Neural cell (in vitro differentiated cells): ENCODE data around the gene ASS1. TPM values are rescaled to one million over a fixed set of nuclear protein-coding genes. Genes with fewer than 3 reads are reported as not detected.
A peak's percentile ranks its signal among the peaks of the same experiment; 100 is the strongest.

Source experiments
- H2AFZ ChIP-seq: fragments of 200-600, 300-800 bp; sonication (generic), shearing (Covaris generic); 2 replicates; pipeline ENCODE4 v1.6.0; 2014; ENCODE audit warnings: low read depth, mild to moderate bottlenecking, antibody characterized with exemption, low read length, moderate library complexity
- H3F3A ChIP-seq: fragments of 200-600 bp; shearing (Covaris generic); 2 replicates; pipeline ENCODE4 v1.6.1; 2016; ENCODE audit warnings: mild to moderate bottlenecking, moderate library complexity, mixed read lengths, antibody characterized with exemption, low read length; ENCODE audit not compliant: insufficient read depth, poor library complexity, severe bottlenecking
- H3K27ac ChIP-seq: fragments of 200-600, 300-800 bp; sonication (generic), shearing (Covaris generic); 2 replicates; pipeline ENCODE4 v1.5.1; 2014; ENCODE audit warnings: mild to moderate bottlenecking, low read length, moderate library complexity
- H3K27me3 ChIP-seq: fragments of 300-800, 200-600 bp; sonication (generic), shearing (Covaris generic); 2 replicates; pipeline ENCODE4 v1.6.0; 2014; ENCODE audit warnings: mild to moderate bottlenecking, low read depth, low read length, moderate library complexity; ENCODE audit not compliant: insufficient read depth
- H3K36me3 ChIP-seq: fragments of 300-800, 200-600 bp; sonication (generic), shearing (Covaris generic); 2 replicates; pipeline ENCODE4 v1.5.1; 2014; ENCODE audit warnings: mild to moderate bottlenecking, antibody characterized with exemption, low read length, moderate library complexity; ENCODE audit not compliant: insufficient read depth
- H3K4me2 ChIP-seq: fragments of 300-800, 200-600 bp; sonication (generic), shearing (Covaris generic); 2 replicates; pipeline ENCODE4 v1.6.0; 2014; ENCODE audit warnings: mild to moderate bottlenecking, low read length
- H3K4me3 ChIP-seq: fragments of 300-800, 200-600 bp; sonication (generic), shearing (Covaris generic); 2 replicates; pipeline ENCODE4 v1.5.1; 2014; ENCODE audit warnings: mild to moderate bottlenecking, low read length, moderate library complexity
- H3K79me2 ChIP-seq: fragments of 200-600 bp; shearing (Covaris generic); replicated peaks from 2 replicates; pipeline ENCODE4 v1.6.0; 2014; ENCODE audit warnings: mild to moderate bottlenecking, low read length, moderate library complexity; ENCODE audit not compliant: insufficient read depth
- H3K9ac ChIP-seq: fragments of 300-800, 200-600 bp; sonication (generic), shearing (Covaris generic); 2 replicates; pipeline ENCODE4 v1.6.1; 2016; ENCODE audit warnings: mild to moderate bottlenecking, low read length, mixed read lengths
- H3K9me2 ChIP-seq: fragments of 200-600 bp; shearing (Covaris generic); 2 replicates; pipeline ENCODE4 v1.6.1; 2016; ENCODE audit warnings: mild to moderate bottlenecking, low read length, mixed read lengths; ENCODE audit not compliant: insufficient read depth
- H3K9me3 ChIP-seq: fragments of 200-600, 300-800 bp; sonication (generic), shearing (Covaris generic); 2 replicates; pipeline ENCODE4 v1.6.1; 2016; ENCODE audit warnings: mild to moderate bottlenecking, mixed run types, low read length, moderate library complexity, mixed read lengths
- H4K20me1 ChIP-seq: fragments of 200-600 bp; shearing (Covaris generic); 2 replicates; pipeline ENCODE4 v1.6.1; 2016; ENCODE audit warnings: mild to moderate bottlenecking, mixed run types; ENCODE audit not compliant: insufficient read depth
- MXI1 ChIP-seq: fragments of 450-650 bp; conservative IDR thresholded peaks from 2 replicates; pipeline ENCODE4 v1.6.1; 2014; ENCODE audit warnings: antibody characterized with exemption, mild to moderate bottlenecking; ENCODE audit not compliant: poor library complexity, severe bottlenecking
- POLR2AphosphoS5 ChIP-seq: IDR thresholded peaks from 2 replicates; pipeline ENCODE4 v1.6.1; 2012
- RAD21 ChIP-seq: fragments of 450-650 bp; conservative IDR thresholded peaks from 2 replicates; pipeline ENCODE4 v1.6.1; 2014; ENCODE audit warnings: antibody characterized with exemption, mild to moderate bottlenecking, moderate library complexity
- SMC3 ChIP-seq: fragments of 450-650 bp; conservative IDR thresholded peaks from 2 replicates; pipeline ENCODE4 v1.6.1; 2014; ENCODE audit warnings: antibody characterized with exemption, mild to moderate bottlenecking, moderate library complexity; ENCODE audit not compliant: poor library complexity
- polyA plus RNA-seq: library from polyadenylated mRNA; depleted of rRNA; stranded (reverse); fragments of >200 nt; gene quantifications from 2 replicates; pipeline ENCODE4 v1.2.3, GENCODE V29; 2014
- TF ChIP-seq, protein P1 (sequence below): fragments of 450-650 bp; IDR thresholded peaks from 2 replicates; pipeline ENCODE4 v1.5.1; 2014; ENCODE audit warnings: antibody characterized with exemption, mild to moderate bottlenecking, moderate library complexity; ENCODE audit not compliant: poor library complexity, severe bottlenecking
- TF ChIP-seq, protein P2 (sequence below): IDR thresholded peaks from 2 replicates; pipeline ENCODE4 v1.6.1; 2012; ENCODE audit warnings: borderline replicate concordance

The ASS1 gene
- polyA plus RNA-seq, 1 donor from 2014 or later = 2.6 TPM

DNA sequence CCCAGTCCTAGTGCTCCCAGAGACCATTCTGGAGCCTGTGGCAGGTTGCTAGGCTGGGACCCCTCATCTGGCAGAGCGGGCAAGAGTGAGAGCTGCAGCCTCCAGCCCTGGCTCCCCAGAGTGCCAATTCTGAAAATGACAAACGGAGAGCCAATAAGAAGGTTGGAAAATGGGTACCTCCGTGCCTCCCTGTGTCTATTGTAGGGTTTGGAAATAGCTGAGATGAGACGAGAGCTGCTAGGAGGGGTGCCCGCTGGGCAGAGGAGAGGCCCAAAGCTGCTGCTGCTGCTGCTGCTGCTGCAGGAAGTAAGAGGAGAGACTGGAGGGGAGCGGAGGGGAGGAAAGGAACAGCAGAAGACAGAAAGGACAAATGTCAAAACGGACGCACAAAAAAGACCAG, 98.6 kb downstream of the ASS1 start:
- no peaks in the 10 kb centered on the region for H3K36me3 ChIP-seq
- no peak overlapping the region for H3K27ac ChIP-seq
- no peaks in the 10 kb centered on the region for H3K9me2 ChIP-seq
- H3F3A ChIP-seq = no peaks in the 10 kb centered on the region
- peak overlapping the region; percentile 11 for H3K4me3 ChIP-seq
- peaks cover 4% of the 10 kb centered on the region for H3K27me3 ChIP-seq
- TF ChIP-seq, protein P1, sequence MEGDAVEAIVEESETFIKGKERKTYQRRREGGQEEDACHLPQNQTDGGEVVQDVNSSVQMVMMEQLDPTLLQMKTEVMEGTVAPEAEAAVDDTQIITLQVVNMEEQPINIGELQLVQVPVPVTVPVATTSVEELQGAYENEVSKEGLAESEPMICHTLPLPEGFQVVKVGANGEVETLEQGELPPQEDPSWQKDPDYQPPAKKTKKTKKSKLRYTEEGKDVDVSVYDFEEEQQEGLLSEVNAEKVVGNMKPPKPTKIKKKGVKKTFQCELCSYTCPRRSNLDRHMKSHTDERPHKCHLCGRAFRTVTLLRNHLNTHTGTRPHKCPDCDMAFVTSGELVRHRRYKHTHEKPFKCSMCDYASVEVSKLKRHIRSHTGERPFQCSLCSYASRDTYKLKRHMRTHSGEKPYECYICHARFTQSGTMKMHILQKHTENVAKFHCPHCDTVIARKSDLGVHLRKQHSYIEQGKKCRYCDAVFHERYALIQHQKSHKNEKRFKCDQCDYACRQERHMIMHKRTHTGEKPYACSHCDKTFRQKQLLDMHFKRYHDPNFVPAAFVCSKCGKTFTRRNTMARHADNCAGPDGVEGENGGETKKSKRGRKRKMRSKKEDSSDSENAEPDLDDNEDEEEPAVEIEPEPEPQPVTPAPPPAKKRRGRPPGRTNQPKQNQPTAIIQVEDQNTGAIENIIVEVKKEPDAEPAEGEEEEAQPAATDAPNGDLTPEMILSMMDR = no peak
- TF ChIP-seq SMC3 = no peak
- TF ChIP-seq RAD21 = no peak
- no peak for TF ChIP-seq MXI1
- TF ChIP-seq POLR2AphosphoS5 = no peak
- TF ChIP-seq, protein P2, sequence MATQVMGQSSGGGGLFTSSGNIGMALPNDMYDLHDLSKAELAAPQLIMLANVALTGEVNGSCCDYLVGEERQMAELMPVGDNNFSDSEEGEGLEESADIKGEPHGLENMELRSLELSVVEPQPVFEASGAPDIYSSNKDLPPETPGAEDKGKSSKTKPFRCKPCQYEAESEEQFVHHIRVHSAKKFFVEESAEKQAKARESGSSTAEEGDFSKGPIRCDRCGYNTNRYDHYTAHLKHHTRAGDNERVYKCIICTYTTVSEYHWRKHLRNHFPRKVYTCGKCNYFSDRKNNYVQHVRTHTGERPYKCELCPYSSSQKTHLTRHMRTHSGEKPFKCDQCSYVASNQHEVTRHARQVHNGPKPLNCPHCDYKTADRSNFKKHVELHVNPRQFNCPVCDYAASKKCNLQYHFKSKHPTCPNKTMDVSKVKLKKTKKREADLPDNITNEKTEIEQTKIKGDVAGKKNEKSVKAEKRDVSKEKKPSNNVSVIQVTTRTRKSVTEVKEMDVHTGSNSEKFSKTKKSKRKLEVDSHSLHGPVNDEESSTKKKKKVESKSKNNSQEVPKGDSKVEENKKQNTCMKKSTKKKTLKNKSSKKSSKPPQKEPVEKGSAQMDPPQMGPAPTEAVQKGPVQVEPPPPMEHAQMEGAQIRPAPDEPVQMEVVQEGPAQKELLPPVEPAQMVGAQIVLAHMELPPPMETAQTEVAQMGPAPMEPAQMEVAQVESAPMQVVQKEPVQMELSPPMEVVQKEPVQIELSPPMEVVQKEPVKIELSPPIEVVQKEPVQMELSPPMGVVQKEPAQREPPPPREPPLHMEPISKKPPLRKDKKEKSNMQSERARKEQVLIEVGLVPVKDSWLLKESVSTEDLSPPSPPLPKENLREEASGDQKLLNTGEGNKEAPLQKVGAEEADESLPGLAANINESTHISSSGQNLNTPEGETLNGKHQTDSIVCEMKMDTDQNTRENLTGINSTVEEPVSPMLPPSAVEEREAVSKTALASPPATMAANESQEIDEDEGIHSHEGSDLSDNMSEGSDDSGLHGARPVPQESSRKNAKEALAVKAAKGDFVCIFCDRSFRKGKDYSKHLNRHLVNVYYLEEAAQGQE = no peak
- no peaks in the 10 kb centered on the region for H3K9me3 ChIP-seq
- no peak overlapping the region for H3K4me2 ChIP-seq
- no peak overlapping the region for H2AFZ ChIP-seq
- H3K79me2 ChIP-seq = no peaks in the 10 kb centered on the region
- peak overlapping the region; percentile 2 for H3K9ac ChIP-seq
- no peaks in the 10 kb centered on the region for H4K20me1 ChIP-seq

DNA sequence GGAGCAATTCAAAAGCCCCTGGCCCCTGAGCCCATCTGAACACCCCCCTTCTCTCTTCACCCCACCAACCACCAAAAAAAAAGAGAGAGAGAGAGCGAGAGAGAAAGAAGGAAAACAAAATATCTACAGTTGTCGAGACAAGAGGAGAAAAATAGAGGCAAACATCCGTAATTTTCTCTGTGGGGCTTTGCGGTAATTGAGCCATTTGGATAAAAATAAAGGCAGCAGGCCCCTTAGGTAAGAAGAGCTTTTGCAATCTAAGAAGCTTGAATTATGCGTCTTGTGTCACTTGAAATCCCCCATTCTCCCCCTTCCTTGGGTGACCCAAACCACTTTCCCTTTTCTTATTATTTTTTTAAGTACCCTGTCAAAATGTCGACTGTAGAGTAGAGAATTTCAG, 99.1 kb downstream of the ASS1 start:
- no peaks in the 10 kb centered on the region for H3F3A ChIP-seq
- no peak overlapping the region for H3K4me2 ChIP-seq
- no peaks in the 10 kb centered on the region for H3K9me2 ChIP-seq
- peak overlapping the region; percentile 11 for H3K4me3 ChIP-seq
- H3K27me3 ChIP-seq = no peaks in the 10 kb centered on the region
- H2AFZ ChIP-seq = no peak overlapping the region
- H3K79me2 ChIP-seq = no peaks in the 10 kb centered on the region
- H3K9me3 ChIP-seq = no peaks in the 10 kb centered on the region
- H3K36me3 ChIP-seq = no peaks in the 10 kb centered on the region
- TF ChIP-seq MXI1 (no peak), POLR2AphosphoS5 (peak; percentile 64)
- TF ChIP-seq, protein P2 = no peak
- H3K27ac ChIP-seq = no peak overlapping the region
- H4K20me1 ChIP-seq = no peaks in the 10 kb centered on the region
- H3K9ac ChIP-seq = peak overlapping the region; percentile 2
